Left lobe of liver (tissue), 2 donors: ENCODE measurements around the gene SOX13. TPM values are rescaled to one million over a fixed set of nuclear protein-coding genes. Genes with fewer than 3 reads are reported as not detected.
A peak's percentile ranks its signal among the peaks of the same experiment; 100 is the strongest.
"Not testable (repeated sequence)": the region's sequence is repeated elsewhere in the genome, so short reads cannot be mapped to it uniquely, and the experiment has no call there.

Source experiments
- ATAC-seq: fragments of 200-7000 bp; cut with Tn5 transposase; one replicate; pipeline ENCODE4 v1.9.1; 2020; ENCODE audit warnings: mild to moderate bottlenecking, moderate library complexity
- DNase-seq: peaks from one replicate; pipeline ENCODE4 v3.0.0-alpha.2; 2020; ENCODE audit warnings: low spot score
- total RNA-seq: library from RNA; stranded (reverse); gene quantifications from one replicate; pipeline ENCODE4 v1.2.1, GENCODE V29; 2021
- donor health status: DM: no; HTN: no; CAD: no; lungs with moderate emphysema.
- donor health status: DM: no; HTN: yes; CAD: no.

SOX13 gene
- total RNA-seq, 1 donor from 2014 or later, result 33.8 TPM

DNA sequence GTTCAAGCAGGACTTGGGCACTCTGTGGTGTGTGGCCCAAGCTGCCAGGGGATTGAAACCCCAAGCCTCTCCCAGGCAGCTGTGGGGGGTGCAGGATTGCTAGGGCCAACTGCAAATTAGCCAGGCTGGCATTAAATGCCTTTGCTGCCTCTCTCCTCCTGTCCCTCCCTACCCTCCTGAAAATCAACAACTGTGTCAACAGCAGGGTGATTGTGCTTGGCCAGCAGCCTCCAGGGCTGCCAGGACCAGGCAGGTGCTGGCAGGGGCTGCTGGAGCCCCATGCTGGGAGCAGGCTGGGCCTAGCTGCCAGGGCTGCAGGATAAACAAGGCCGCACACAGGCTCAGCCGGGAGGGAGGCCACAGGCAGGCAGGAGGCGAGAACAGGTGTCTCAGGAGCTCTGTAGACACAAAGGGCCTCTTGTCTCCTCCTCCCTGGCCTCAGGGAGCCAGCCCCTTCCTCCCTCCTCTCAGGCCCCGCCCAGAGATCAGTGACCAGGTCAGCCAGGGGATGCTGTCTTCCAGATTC is 11.4 kb downstream of the SOX13 start:
- ATAC-seq (peak; percentile 92), DNase-seq (peak; percentile 92)

DNA sequence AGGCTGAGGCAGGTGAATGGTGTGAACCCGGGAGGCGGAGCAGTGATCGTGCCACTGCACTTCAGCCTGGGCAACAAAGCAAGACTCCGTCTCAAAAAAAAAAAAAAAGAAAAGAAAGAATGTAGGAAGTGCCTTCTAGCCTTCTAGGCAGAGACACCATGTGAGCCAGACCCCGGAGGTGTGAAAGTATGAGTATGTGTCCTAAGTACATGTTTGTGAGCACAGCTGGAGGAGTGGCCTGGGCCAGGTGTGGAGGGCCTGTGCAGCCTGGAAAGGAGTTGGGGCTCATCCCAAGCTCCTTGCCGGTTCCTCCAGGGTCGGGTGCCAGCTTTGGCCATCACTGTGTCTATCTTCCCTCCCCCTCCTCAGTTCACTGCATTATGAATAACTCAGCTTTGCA is 13.0 kb downstream of the SOX13 start:
- DNase-seq, result no peak
- no peak for ATAC-seq

DNA sequence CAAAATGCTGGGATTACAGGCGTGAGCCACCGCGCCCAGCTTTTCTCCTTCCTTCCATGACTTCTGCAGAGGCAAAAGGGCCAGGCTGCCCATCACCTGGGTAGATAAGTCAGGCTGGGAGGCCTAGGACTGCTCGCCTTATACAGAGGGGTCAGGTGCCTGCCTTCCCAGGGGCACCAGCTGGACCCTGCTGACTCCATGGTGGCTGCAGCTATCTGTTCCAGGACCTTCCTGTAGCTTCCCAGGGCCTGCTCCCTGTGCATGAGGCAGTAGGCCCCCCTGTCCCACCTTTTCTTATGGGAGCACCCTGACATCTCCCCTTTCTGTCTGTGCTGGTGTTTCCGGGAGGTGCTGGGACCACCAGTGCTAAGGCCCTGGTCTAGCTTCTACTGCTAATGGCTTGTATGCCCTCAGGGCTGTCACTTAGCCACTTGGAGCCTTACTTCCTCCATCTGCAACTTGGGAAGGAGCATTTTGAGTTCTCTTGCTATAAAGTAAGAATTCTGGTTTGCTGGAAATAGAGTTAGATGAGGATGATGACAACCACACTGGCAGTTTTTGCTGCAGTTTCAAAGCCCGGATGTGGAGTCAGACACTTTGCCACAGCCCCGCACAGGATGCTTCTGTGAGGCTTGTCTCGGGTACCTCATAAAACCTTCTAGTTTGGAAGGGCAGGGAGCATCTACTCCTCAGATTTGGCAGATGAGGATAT is 14.4 kb downstream of the SOX13 start:
- DNase-seq (no peak), ATAC-seq (no peak)

DNA sequence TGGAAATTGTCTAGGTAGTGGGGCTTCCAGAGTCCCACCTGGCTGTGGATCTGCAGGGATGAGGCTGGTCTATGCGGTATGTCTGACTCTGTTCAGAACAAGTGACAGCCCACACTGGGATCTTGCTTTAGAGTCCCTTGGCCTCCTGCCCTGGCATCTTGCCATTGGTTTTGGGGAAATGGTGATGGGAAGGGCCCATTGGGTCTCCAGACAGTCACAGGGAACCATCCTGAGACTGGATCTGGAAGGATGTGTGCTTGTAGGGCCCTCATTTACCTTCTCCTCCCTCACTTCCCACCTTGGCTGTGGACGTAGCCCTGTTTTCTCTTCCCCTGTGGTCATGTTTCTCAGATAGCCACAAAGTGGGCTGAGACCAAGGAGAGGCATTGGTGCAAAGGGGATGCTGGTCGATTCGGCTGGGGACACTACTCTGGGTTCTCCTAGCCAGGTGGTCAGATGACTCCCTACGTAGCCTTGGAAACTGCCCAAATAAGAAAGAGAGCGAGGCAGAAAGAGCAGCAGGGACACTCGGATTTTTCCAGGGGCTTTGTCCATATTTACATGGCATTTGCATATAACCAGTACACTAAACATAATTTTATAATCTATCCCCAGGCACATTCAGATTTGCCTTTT is 15.1 kb downstream of the SOX13 start:
- no peak for ATAC-seq
- DNase-seq, result no peak

DNA sequence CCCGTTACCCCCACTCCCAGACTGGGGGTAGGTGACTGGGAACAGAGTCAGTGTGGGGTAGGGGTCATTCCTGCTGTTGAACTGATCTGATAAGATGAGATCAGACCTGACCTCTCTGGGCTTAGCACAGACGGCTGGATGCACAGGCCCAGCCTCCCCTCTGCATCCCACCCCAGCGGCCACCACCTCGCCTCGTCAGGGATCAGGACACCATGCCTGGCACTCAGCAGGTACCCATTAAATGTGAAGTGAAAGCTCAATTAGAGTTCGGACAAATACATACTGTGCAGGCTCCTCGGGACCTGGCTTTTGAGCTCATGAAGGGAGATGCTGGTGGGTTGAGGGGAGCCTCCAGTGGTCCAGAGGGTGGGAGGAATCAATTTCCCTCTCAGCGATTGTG is 15.7 kb downstream of the SOX13 start:
- ATAC-seq, result no peak

GRCh38 chr1:204089044-204089751 is 16.3 kb downstream of the SOX13 start:
- ATAC-seq, result no peak
- DNase-seq, result no peak

More for the DNA sequence above, 15.7 kb downstream of the SOX13 start:
- DNase-seq, result no peak

GRCh38 chr1:204090132-204090531 is 17.2 kb downstream of the SOX13 start:
- DNase-seq, ATAC-seq: not testable (repeated sequence)

DNA sequence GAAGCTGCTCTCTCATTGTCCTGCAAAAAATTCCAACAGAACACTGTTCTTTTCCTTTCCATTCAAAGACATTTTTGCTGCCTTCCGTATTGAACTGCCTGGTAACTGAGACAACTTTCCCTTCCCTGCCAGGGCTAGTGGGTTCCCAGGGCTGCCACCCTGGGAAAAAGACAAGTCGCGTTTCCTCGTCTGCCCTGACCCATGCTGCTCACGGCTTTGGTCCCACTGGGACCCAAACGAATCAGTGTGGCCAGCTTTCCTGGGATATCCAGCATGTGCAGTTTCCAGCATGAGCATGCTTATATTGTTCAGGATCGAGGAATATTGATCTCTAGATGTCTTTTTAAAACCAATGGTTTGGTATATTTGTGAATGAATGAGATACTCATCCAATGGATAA is 18.2 kb downstream of the SOX13 start:
- no peak for ATAC-seq
- DNase-seq, result no peak

DNA sequence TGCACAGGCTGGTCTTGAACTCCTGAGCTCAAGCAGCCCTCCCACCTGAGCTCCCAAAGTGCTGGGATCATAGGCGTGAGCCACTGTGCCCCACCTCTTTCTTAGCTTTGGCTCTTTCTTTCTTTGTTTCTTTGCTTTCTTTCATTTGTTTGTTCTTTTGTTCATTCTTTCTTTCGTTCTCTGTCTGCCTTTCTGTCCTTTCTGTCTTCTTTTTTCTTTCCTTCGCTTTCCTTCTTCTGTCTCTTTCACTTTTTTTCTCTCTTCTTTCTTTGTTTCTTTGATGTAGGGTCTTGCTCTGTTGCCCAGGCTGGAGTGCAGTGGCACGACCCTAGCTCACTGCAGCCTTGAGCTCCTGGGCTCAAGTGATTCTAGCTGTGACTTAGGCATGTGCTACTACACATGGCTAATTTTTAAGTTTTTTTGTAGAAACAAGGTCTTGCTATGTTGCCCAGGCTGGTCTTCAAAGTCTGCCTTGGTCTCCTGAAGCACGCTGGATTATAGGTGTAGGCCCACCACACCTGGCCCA is 18.9 kb downstream of the SOX13 start:
- ATAC-seq (no peak), DNase-seq (no peak)

- ATAC-seq (peak; percentile 41), DNase-seq (no peak)
These were observed 19.9 kb downstream of the SOX13 start for GRCh38 chr1:204092632-204093420.

DNA sequence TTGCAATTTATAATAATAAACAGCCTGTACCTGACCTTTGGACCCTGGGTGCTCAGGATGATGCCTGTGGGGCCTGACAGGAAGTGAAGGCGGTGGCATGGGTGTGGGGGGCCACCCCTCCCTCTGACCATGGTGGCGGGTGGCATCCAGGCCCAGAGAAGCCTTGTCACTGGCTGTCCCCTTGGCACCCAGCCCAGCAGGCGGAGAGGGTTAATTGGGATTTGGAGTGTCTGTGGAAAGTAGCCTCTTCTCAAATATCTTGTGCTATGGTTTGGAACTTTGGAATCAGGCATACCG is 20.5 kb downstream of the SOX13 start:
- DNase-seq (no peak), ATAC-seq (peak; percentile 69)

DNA sequence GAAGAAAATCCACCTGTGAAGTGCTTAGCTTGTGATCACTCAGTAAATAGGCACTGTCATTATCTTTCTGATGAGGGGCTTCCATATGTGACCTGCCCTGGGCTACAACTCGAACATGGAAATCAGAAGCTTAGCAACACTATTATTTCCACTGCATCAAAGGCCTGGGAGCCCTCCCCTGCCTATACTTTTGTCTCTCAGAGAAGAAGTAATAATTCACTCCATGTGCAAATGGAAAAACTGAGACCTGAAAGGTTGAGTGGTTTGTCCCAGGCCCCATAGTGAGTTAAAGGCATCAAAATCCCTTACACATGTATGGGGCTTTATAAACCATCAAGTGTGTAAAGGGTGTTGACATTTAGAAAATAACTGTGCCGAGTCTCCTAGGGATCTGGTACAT is 20.9 kb downstream of the SOX13 start:
- DNase-seq, result no peak
- ATAC-seq, result no peak

- ATAC-seq (peak; percentile 22), DNase-seq (no peak)
These were observed 21.4 kb downstream of the SOX13 start for GRCh38 chr1:204094313-204094729.

DNA sequence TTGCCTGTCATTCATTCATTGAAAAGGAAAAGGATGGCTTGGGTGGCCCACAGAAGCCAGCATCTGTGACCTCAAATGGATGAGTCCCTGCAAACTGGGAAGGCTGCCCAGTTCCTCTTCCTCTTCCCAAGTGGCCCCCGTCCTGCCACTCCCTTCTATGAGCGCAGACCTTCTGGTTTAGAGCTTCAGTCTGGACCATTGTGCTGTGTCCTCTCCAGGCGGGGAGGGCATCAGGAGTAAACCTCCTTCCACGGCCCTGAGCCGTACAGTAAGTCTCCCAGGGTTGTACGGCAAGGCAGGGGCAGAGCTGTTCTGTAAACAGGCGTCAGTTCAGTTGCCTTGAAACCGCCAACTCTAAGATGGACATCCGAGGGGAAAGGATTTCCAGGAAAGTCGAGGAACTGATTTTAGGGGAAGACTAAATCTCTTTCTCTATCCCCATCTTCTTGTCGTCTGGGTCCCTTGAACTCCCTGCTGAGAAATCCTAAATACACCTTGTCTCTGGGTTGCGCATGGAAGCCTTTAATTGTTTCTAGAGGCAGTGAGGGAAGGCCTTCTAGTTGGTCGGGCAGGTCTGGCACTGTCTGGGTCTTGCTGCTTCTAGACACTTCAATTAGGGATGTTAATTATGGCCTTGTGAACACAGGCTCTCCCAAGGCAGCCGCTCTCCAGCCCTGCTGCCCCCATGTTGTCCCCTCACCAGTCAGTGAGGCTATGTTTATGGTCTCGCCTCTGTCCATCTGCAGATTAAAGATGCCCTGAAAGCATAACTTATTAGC is 22.1 kb downstream of the SOX13 start:
- no peak for DNase-seq
- ATAC-seq, result peak; percentile 25

DNA sequence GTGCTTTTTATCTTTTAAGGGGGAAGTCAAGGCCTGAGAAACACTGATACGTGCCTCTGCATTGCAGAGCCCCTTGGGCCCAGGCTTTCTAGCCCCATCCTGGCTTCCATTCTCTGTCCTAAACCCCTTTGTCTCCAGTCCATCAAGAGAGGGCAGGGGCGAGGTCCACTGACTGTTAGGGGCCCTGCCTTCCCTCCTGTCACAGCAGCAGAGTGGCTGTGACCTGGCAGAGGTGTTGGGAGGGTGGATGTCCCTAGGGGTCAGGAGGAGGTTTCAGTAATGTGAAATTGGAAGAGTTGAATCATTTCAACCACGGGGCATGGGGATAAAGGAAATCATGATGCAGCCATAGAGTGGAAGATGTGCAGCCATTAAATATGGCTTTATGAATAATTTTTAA is 24.0 kb downstream of the SOX13 start:
- ATAC-seq (no peak), DNase-seq (no peak)

DNA sequence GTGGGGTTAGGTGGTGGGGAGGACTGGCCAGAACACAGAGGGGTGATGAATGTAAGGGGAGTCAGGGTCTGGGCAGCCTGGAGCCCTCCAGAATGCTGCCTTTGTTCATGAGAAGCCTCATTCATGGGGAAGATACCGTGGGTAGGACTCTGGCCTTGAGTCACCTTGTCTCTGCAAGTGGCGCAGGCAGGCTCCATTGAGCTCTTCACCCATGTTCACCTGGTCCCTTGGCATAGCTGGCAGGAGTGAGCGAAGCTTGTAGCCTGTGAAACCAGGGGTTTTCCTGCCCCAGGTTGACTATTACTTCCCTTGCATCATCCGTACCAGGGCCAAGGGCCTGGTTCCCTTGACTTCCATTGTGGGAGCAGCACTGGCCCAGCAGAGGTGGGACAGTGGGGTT is 25.8 kb downstream of the SOX13 start:
- DNase-seq, result no peak
- no peak for ATAC-seq

DNA sequence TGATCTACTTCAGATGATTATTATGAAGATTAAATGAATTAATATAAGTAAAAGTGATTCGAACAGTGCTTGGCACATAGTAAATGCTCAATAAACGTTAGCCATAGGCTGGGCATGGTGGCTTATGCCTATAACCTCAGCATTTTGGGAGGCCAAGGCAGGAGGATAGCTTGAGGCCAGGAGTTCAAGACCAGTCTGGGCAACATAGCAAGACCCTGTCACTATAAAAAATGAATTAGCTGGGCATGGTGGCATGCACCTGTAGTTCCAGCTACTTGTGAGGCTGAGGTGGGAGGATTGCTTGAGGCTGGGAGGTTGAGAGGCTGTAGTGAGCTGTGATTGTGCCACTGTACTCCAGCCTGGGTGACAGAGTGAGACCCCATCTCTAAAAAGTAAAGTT is 26.8 kb downstream of the SOX13 start:
- not testable (repeated sequence) for DNase-seq, ATAC-seq

DNA sequence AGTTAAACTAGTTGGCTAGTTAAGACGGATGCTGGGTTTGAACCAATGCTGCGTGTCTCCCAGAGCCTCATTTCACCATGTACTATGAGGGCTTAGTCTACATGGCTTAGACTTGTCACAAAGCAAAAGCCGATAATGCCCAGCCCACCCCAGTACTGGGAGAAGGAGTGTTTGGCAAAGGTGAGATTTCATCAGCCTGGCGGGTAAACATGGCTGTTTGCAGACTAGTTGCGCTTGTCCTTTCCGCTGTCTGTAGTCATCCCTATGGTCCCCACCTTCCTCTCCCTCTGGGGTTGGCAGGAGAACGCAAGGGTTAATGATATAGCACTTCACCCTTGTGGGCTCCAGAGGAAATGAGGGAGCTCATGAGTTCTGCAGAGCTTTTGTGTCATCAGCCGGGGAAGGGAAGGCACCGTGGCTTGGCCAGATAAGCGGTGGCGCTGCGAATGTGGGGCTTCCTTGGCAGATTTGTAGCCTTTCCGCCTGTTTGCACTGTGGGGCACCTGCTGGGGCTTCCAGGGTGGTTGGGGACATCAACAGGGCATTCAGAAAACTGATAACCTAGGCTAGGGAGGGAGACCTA is 29.2 kb downstream of the SOX13 start:
- DNase-seq, result no peak

DNA sequence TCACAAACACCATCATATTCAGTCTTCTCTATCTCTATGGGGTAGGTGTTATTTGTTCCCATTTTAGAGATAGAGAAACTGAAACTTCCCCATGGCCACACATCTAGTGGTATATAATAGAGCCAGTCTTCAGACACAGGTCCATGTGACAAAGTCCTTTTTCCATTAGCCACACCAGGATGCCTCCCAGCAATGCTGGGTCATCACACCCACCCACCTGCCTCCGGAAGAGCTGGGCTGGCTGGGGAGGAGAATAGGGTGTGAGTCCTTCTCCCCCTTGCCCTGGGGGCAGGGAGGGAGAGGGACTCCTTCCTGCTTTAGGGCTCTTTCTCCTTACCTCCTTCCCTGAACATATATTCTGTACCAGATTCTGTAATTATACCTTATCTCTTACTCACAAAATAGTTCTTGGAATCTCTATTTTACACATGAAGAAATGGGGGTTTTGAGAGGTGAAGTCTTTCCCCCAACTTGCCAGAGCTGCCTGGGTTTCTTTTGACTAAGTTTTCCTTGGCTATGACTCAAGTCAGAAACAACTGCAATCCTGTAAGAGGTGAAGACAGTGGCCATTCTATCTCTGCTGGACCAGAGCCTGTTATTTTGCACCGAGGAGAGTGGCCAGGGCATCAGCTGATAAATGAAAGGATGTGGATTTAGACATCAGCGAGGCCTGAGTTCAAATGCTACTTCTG is 30.0 kb downstream of the SOX13 start:
- DNase-seq (no peak), ATAC-seq (no peak)

More for the DNA sequence above, 29.2 kb downstream of the SOX13 start:
- peak; percentile 82 for ATAC-seq
